Neural cell (in vitro differentiated cells): ENCODE data around the gene BNC2.

Experiments
- POLR2AphosphoS5 ChIP-seq: IDR thresholded peaks from 2 replicates; pipeline ENCODE4 v1.6.1; 2012
- TF ChIP-seq, protein P1 (sequence below): IDR thresholded peaks from 2 replicates; pipeline ENCODE4 v1.6.1; 2012; ENCODE audit warnings: borderline replicate concordance
- TF ChIP-seq, protein P2 (sequence below): fragments of 450-650 bp; IDR thresholded peaks from 2 replicates; pipeline ENCODE4 v1.5.1; 2014; ENCODE audit warnings: antibody characterized with exemption, mild to moderate bottlenecking, moderate library complexity; ENCODE audit not compliant: poor library complexity, severe bottlenecking

DNA sequence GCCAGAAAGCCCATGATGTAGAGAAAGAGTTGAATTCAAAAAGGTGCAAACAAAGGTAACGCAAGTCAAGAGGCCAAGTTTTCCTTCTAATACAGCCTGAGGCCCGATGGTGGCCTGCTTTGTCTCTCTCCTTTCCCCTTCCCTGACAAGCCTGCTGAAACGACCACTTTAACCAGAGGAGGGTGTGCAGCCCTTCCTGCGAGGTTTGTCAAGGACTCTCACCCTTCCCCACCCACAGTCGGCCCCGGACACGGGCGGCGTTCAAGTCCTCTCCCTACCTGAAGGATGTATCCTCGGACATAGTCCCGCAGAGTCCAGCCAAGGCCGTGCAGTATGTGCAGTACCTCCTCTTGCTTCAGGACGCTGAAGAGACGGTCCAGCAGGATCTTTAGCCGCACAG, 318.2 kb downstream of the BNC2 start:
- TF ChIP-seq, protein P1, sequence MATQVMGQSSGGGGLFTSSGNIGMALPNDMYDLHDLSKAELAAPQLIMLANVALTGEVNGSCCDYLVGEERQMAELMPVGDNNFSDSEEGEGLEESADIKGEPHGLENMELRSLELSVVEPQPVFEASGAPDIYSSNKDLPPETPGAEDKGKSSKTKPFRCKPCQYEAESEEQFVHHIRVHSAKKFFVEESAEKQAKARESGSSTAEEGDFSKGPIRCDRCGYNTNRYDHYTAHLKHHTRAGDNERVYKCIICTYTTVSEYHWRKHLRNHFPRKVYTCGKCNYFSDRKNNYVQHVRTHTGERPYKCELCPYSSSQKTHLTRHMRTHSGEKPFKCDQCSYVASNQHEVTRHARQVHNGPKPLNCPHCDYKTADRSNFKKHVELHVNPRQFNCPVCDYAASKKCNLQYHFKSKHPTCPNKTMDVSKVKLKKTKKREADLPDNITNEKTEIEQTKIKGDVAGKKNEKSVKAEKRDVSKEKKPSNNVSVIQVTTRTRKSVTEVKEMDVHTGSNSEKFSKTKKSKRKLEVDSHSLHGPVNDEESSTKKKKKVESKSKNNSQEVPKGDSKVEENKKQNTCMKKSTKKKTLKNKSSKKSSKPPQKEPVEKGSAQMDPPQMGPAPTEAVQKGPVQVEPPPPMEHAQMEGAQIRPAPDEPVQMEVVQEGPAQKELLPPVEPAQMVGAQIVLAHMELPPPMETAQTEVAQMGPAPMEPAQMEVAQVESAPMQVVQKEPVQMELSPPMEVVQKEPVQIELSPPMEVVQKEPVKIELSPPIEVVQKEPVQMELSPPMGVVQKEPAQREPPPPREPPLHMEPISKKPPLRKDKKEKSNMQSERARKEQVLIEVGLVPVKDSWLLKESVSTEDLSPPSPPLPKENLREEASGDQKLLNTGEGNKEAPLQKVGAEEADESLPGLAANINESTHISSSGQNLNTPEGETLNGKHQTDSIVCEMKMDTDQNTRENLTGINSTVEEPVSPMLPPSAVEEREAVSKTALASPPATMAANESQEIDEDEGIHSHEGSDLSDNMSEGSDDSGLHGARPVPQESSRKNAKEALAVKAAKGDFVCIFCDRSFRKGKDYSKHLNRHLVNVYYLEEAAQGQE: no peak
- TF ChIP-seq, protein P2, sequence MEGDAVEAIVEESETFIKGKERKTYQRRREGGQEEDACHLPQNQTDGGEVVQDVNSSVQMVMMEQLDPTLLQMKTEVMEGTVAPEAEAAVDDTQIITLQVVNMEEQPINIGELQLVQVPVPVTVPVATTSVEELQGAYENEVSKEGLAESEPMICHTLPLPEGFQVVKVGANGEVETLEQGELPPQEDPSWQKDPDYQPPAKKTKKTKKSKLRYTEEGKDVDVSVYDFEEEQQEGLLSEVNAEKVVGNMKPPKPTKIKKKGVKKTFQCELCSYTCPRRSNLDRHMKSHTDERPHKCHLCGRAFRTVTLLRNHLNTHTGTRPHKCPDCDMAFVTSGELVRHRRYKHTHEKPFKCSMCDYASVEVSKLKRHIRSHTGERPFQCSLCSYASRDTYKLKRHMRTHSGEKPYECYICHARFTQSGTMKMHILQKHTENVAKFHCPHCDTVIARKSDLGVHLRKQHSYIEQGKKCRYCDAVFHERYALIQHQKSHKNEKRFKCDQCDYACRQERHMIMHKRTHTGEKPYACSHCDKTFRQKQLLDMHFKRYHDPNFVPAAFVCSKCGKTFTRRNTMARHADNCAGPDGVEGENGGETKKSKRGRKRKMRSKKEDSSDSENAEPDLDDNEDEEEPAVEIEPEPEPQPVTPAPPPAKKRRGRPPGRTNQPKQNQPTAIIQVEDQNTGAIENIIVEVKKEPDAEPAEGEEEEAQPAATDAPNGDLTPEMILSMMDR: no peak
- TF ChIP-seq POLR2AphosphoS5: no peak
